Gastrocnemius medialis (tissue), 4 donors: Measurements from ENCODE around the gene EGF. TPM values are rescaled to one million over a fixed set of nuclear protein-coding genes. Genes with fewer than 3 reads are reported as not detected.
"Not testable (repeated sequence)": the region's sequence is repeated elsewhere in the genome, so short reads cannot be mapped to it uniquely, and the experiment has no call there.

Experiments
- ATAC-seq, 2 donors: fragments of 150-250 bp; one replicate each; pipeline ENCODE4 v1.9.1; 2016
- DNase-seq, 2 donors: peaks; one replicate each; pipeline ENCODE4 v3.0.0-alpha.2; 2019
- H3K27ac ChIP-seq, 4 donors: fragments of 200-600 bp; sonication (generic); 1 replicate in 1 of 4; 2 replicates in 3 of 4; pipeline ENCODE4 v1.5.1; 2016 to 2018; ENCODE audit warnings: mild to moderate bottlenecking in 2 of 4, moderate library complexity in 1 of 4
- H3K27me3 ChIP-seq, 3 donors: fragments of 200-600 bp; sonication (generic) in 2 of 3; 1 replicate in 1 of 3; 2 replicates in 2 of 3; pipeline versions ENCODE4 v1.5.1 to v1.6.0; 2016 to 2019; ENCODE audit warnings: mild to moderate bottlenecking in 1 of 3, moderate library complexity in 1 of 3
- H3K36me3 ChIP-seq, 2 donors: fragments of 200-600 bp; sonication (generic) in 1 of 2; one replicate each; pipeline ENCODE4 v1.5.1; 2017 to 2018
- H3K4me1 ChIP-seq, 2 donors: fragments of 200-600 bp; sonication (generic) in 1 of 2; one replicate each; pipeline ENCODE4 v1.5.1; 2016 to 2017; ENCODE audit warnings: mild to moderate bottlenecking in 2 of 2
- H3K4me3 ChIP-seq, 4 donors: fragments of 200-600 bp; sonication (generic) in 3 of 4; 1 replicate in 1 of 4; 2 replicates in 3 of 4; pipeline ENCODE4 v1.5.1; 2016 to 2019; ENCODE audit warnings: mild to moderate bottlenecking in 2 of 4
- H3K9me3 ChIP-seq, 3 donors: fragments of 200-600 bp; sonication (generic) in 2 of 3; 1 replicate in 1 of 3; 2 replicates in 2 of 3; pipeline ENCODE4 v1.5.1; 2016 to 2019
- POLR2A ChIP-seq, 2 donors: fragments of 450-650 bp; IDR thresholded peaks; one replicate each; pipeline ENCODE4 v1.6.1; 2017; ENCODE audit warnings: antibody characterized with exemption in 2 of 2, mild to moderate bottlenecking in 2 of 2, moderate library complexity in 2 of 2
- in situ Hi-C, 4 donors: fragments of 200-750 bp; cut with MboI; loops; one replicate each; pipeline versions ENCODE4 v1.15.0 to v1.8.0; 2017; ENCODE audit warnings: low sequenced_read_pairs in 4 of 4
- intact Hi-C: fragments of 100-400 bp; cut with DNase I; formaldehyde crosslinking; loops from one replicate; pipeline ENCODE4 v1.15.1; 2023; ENCODE audit warnings: low total_unique reads
- total RNA-seq, 4 donors: library from RNA; depleted of rRNA; stranded (reverse); fragments of >200 nt; gene quantifications; one replicate each; pipeline versions ENCODE4 v1.1.0 to v1.2.3, GENCODE V29; 2016
- TF ChIP-seq, protein P1 (sequence below), 5 experiments: fragments of 450-650 bp in 3 of 5; fragments of 200-600 bp in 2 of 5; sonication (generic) in 2 of 5; IDR thresholded peaks in 4 of 5; conservative IDR thresholded peaks in 1 of 5; 1 replicate in 4 of 5; 2 replicates in 1 of 5; pipeline ENCODE4 v1.5.1; 2016 to 2019; ENCODE audit warnings: antibody characterized with exemption in 5 of 5, mild to moderate bottlenecking in 3 of 5, moderate library complexity in 3 of 5

Gene EGF
- total RNA-seq, 4 donors from 2014 or later = 12.1 to 58.5 (median 21.3) TPM

DNA sequence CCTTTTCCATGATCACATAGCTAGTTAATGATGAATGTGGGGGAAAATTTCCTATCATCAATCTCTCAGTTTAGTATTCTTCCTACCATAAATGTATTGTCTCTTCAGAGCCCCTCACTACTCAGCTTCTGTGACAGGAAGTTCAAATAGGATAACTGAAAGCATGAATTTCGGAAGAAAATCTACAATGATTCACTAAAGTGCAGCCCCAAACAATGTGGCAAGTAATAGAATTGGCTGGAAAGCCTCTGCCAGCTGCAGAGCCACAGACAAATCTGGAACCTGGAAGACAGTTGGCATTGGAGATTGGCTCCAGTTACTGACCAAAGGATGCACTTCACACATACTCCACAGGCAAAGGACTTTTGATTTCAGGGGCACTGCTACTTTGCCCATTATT is 35.2 kb downstream of the EGF start:
- ATAC-seq = no peak
- Histone ChIP-seq H3K9me3 (no peaks in the 10 kb centered on the region), H3K36me3 (peaks cover 0 to 40% of the 10 kb centered on the region in 2 donors), H3K27ac (no peak overlapping the region), H3K4me1 (no peaks in the 10 kb centered on the region), H3K27me3 (no peaks in the 10 kb centered on the region), H3K4me3 (no peak overlapping the region)
- DNase-seq = no peak
- intact Hi-C loops (no loop called here), in situ Hi-C loops (no loop called here)
- TF ChIP-seq, protein P1, sequence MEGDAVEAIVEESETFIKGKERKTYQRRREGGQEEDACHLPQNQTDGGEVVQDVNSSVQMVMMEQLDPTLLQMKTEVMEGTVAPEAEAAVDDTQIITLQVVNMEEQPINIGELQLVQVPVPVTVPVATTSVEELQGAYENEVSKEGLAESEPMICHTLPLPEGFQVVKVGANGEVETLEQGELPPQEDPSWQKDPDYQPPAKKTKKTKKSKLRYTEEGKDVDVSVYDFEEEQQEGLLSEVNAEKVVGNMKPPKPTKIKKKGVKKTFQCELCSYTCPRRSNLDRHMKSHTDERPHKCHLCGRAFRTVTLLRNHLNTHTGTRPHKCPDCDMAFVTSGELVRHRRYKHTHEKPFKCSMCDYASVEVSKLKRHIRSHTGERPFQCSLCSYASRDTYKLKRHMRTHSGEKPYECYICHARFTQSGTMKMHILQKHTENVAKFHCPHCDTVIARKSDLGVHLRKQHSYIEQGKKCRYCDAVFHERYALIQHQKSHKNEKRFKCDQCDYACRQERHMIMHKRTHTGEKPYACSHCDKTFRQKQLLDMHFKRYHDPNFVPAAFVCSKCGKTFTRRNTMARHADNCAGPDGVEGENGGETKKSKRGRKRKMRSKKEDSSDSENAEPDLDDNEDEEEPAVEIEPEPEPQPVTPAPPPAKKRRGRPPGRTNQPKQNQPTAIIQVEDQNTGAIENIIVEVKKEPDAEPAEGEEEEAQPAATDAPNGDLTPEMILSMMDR (IDR thresholded peaks at IDR 0.05 in 4 of 5, conservative IDR thresholded peaks at IDR 0.05 in 1 of 5) = no peak
- TF ChIP-seq POLR2A (IDR thresholded peaks at IDR 0.05) = no peak

DNA sequence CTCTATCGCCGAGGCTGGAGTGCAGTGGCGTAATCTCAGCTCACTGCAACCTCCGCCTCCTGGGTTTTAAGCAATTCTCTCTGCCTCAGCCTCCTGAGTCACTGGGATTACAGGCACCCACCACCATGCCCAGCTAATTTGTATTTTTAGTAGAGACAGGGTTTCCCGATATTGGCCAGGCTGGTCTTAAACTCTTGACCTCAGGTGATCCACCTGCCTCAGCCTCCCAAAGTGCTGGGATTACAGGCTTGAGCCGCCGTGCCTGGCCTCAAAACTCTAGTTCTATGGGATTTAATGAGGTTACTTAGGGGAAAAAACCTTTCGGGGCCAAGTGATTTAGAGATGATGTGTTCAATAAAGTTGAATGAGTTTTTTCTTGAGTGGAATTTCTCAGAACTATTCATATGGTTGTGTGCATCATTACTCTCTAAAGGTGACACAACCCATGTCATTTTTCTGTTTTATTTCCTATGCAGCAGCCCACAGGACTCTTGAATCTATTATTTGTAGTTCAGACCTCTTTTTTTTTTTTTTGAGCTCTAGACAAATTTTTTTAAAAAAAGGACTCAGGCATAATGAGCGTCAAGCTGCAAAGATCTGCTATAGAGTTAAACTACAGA is 36.5 kb downstream of the EGF start:
- ATAC-seq, in situ Hi-C loops: not testable (repeated sequence)

GRCh38 chr4:109952612-109953011 is 39.9 kb downstream of the EGF start:
- no peak overlapping the region for H3K27ac ChIP-seq
- ATAC-seq (no peak), DNase-seq (no peak)
- no peaks in the 10 kb centered on the region for H3K27me3 ChIP-seq
- TF ChIP-seq, protein P1 (IDR thresholded peaks at IDR 0.05 in 4 of 5, conservative IDR thresholded peaks at IDR 0.05 in 1 of 5) = no peak
- TF ChIP-seq POLR2A (IDR thresholded peaks at IDR 0.05) = no peak
- in situ Hi-C loops (loop anchor here in 1 of 4 donors (25.0 kb wide), 1 partner anchor 240 kb away; the partner anchor contains the start of gene CASP6), intact Hi-C loops (no loop called here)
- peaks cover 0 to 19% of the 10 kb centered on the region in 2 donors for H3K36me3 ChIP-seq
- H3K9me3 ChIP-seq = no peaks in the 10 kb centered on the region
- H3K4me3 ChIP-seq = no peak overlapping the region
- H3K4me1 ChIP-seq = no peaks in the 10 kb centered on the region

More for the DNA sequence above, 36.5 kb downstream of the EGF start:
- H3K4me1 ChIP-seq, intact Hi-C loops, DNase-seq, H3K27me3 ChIP-seq, H3K9me3 ChIP-seq, H3K27ac ChIP-seq, H3K4me3 ChIP-seq: not testable (repeated sequence)
- peaks cover 0 to 36% of the 10 kb centered on the region in 2 donors for H3K36me3 ChIP-seq

- TF ChIP-seq, protein P1 (IDR thresholded peaks at IDR 0.05 in 4 of 5, conservative IDR thresholded peaks at IDR 0.05 in 1 of 5) = no peak
- H3K27ac ChIP-seq = no peak overlapping the region
- DNase-seq (no peak), ATAC-seq (no peak)
- H3K9me3 ChIP-seq = no peaks in the 10 kb centered on the region
- no peaks in the 10 kb centered on the region for H3K27me3 ChIP-seq
- intact Hi-C loops = no loop called here
- peaks cover 0 to 12% of the 10 kb centered on the region in 2 donors for H3K36me3 ChIP-seq
- in situ Hi-C loops = loop anchor here in 1 of 4 donors (25.0 kb wide), 1 partner anchor 241 kb away; the partner anchor contains the start of gene CASP6
- no peak overlapping the region for H3K4me3 ChIP-seq
- no peaks in the 10 kb centered on the region for H3K4me1 ChIP-seq
Measured at GRCh38 chr4:109953556-109953955, 40.9 kb downstream of the EGF start.

DNA sequence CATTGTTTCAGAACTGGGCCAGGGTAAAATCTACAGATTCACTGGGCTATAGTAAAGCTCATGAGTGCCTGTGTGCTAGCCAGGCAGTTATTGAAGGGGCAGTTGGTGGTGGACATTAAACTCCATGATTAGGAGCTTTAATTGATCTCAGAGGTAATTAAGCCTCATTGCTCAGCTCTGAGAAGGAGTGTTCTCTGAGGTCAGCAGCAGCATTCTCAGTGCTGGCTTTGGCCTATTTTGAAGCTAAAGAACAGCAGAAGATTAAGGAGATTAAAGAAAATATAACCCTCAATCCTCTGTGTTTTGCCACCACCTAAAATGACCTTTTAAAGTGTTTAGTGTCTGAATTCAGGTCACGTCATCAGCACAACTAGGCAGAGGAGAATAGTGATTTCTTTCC is 42.5 kb downstream of the EGF start:
- H3K4me3 ChIP-seq = no peak overlapping the region
- intact Hi-C loops (no loop called here), in situ Hi-C loops (loop anchor here in 1 of 4 donors (25.0 kb wide), 1 partner anchor 243 kb away; the partner anchor contains the start of gene CASP6)
- H3K9me3 ChIP-seq = no peaks in the 10 kb centered on the region
- DNase-seq = no peak
- no peak overlapping the region for H3K27ac ChIP-seq
- peaks cover 0 to 12% of the 10 kb centered on the region in 2 donors for H3K36me3 ChIP-seq
- no peak for TF ChIP-seq POLR2A (IDR thresholded peaks at IDR 0.05)
- TF ChIP-seq, protein P1 (IDR thresholded peaks at IDR 0.05 in 4 of 5, conservative IDR thresholded peaks at IDR 0.05 in 1 of 5) = no peak
- no peaks in the 10 kb centered on the region for H3K4me1 ChIP-seq
- H3K27me3 ChIP-seq = no peaks in the 10 kb centered on the region
- no peak for ATAC-seq
